NCI-H2029 treated with DMSO at 0.1 percent for 48 hours (cell line): ENCODE measurements around the gene USP3.

Source experiments
- DNase-seq: peaks from one replicate; lab custom pipeline; 2025; lab: John Stamatoyannopoulos, UW

The USP3 gene

GRCh38 chr15:63497642-63498467 is 6.5 kb upstream of the USP3 start:
- no peak for DNase-seq

- DNase-seq = no peak
Measured at GRCh38 chr15:63499175-63499549, 5.2 kb upstream of the USP3 start.

GRCh38 chr15:63499611-63500010 is 4.8 kb upstream of the USP3 start:
- DNase-seq = no peak

- DNase-seq = no peak
Measured at GRCh38 chr15:63500265-63501250, 3.8 kb upstream of the USP3 start.

- DNase-seq = peak; percentile 14
Measured at GRCh38 chr15:63501256-63502089, 2.9 kb upstream of the USP3 start.

GRCh38 chr15:63502137-63502766 is 2.1 kb upstream of the USP3 start:
- DNase-seq = no peak

- no peak for DNase-seq
Measured at GRCh38 chr15:63502843-63503738, 1.3 kb upstream of the USP3 start.

- no peak for DNase-seq
Measured at GRCh38 chr15:63503739-63504246, 600 bp upstream of the USP3 start.

GRCh38 chr15:63504979-63505841 is 817 bp downstream of the USP3 start:
- DNase-seq = peak; percentile 21

- DNase-seq = no peak
Measured at GRCh38 chr15:63505842-63506222, 1.4 kb downstream of the USP3 start.

GRCh38 chr15:63506537-63507035 is 2.2 kb downstream of the USP3 start:
- no peak for DNase-seq

GRCh38 chr15:63507878-63508818 is 3.8 kb downstream of the USP3 start:
- DNase-seq = no peak

- DNase-seq = no peak
Measured at GRCh38 chr15:63509056-63509954, 4.9 kb downstream of the USP3 start.

- DNase-seq = no peak
Measured at GRCh38 chr15:63509955-63510940, 5.9 kb downstream of the USP3 start.

- no peak for DNase-seq
Measured at GRCh38 chr15:63512148-63512547, 7.8 kb downstream of the USP3 start.

GRCh38 chr15:63513271-63513670 is 8.9 kb downstream of the USP3 start:
- DNase-seq = no peak
